Measurements from ENCODE around the gene PAPOLB.

Gene PAPOLB

GRCh38 chr7:4878336-4879335 is 16.8 kb upstream of the PAPOLB start:
- DNase-seq (ENCODE audit: low read depth in 1 of 2, low spot score in 1 of 2), result no peak

DNA sequence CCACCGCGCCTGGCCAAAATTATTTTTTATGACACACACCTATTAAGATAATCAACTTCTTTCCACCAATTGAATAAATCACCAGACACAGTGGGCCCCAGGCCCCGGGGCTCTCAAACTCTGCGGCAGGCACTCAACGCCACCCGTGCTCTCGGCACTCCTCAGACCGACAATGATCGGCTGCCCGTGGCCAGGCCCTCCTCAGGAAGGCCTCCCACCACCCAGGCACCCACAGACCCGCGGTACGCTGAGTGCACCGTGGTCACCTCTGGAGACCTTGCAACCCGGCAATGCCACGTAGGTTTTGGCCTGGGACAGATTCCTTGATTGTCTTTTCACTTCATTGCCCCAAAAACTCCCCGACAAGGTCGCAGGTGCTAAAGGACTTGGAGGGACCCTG is 14.8 kb upstream of the PAPOLB start:
- DNase-seq (ENCODE audit: low read depth in 1 of 2, low spot score in 1 of 2), result no peak

- no peak for DNase-seq (ENCODE audit: low read depth in 1 of 2, low spot score in 1 of 2)
These were observed 13.6 kb upstream of the PAPOLB start for GRCh38 chr7:4875391-4875790.

DNA sequence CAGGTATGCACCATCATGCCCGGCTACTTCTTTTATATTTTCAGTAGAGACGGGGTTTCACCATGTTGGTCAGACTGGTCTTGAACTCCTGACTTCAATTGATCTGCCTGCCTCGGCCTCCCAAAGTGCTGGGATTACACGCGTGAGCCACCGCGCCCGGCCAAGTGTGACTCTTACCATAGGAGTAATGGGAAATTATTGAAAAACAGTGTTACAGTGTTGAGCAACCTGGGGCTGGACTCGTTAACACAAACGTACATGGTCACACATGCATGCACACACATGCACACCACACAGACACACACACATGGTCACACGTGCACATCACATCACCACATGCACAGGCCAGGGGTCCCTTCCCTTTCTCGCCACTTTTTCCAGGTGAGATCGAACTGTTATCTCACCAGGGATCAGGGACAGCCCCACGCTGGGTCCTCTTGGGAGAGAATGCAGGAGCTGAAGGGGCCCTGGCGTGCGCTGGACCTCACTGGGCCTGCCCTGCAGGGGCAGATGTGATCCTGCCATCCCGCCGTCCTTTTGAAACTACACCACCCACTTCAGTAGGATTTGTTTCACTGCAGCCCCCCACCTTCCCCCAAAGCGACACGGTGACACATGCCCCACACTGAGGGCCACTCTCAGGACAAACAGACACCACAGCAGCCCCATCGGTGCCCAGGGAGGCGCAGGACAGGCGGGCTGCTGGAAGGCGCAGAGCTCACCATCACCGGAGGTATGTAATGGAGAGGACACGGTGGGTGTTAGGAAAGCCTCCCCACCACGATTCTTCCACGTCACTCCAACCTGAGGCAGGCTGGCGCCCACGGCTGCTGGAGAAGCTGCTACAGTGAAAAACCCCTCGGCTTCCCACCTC is 11.5 kb upstream of the PAPOLB start:
- no peak for DNase-seq (ENCODE audit: low read depth in 1 of 2, low spot score in 1 of 2)

DNA sequence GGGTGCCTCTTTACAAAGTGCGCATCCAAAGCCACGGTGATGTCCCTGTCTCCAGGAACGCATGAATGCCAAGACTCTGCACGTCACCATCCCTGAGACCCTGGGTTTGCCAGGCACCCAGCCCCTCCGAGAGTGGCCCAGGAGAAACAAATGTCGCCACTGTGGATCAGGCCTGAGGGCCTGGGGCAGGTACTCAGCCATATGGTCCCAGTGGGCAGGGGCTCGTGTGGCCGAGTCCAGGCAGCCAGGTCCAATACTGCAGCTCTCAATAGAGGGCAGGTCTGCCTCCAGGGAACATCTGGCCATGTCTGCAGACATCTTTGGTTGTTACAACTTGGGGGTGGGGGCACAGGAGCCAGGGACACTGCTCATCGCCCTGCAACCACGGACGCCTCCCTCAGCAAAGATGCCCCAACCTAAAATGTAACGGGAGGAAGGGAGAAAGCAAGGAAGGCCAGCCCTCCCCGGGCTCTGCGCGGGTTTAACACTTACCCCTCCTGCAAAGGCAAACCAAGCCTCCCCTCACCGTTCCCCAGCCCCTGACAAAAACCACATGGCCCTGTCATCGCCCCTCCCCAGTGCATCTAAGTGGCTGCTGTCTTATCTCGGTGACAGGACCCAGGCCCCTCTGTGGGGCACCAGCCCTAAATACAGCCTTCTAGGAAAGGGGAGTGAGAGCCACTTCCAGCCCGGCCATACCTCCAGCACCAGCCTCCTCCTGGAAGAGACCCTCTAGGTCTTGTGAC is 10.3 kb upstream of the PAPOLB start:
- no peak for DNase-seq (ENCODE audit: low read depth in 1 of 2, low spot score in 1 of 2)

DNA sequence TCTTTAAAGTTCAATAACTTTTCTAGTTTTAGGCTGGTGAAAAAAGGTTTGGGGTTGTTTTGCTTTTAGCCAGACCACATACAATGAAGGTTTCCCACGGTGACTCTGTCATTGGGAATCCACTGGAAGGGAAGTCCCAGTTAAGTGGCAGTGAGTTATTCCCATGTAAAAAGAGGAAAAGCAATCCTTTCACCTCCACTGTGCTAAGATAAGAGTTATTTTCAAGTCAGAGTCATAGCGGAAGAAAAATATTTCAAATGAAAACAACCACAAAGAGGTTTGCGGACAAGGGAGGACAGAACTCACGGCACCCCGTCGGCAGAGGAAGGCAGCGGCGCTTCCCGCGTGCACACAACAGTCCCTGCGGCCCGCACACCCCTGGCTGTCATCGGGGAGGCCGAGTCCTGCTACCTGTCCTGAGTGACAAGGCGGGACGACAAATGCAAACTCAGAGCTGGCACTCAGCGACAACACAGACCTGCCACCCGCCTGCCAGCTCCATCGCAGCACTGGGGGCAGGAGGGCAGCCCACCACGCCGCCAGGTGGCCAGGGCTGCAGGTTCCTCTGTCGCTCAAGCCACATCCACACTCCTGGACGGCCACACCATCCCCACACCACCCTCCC is 9.3 kb upstream of the PAPOLB start:
- DNase-seq (ENCODE audit: low read depth in 1 of 2, low spot score in 1 of 2), result no peak

GRCh38 chr7:4868493-4868892 is 6.7 kb upstream of the PAPOLB start:
- no peak for DNase-seq (ENCODE audit: low read depth in 1 of 2, low spot score in 1 of 2)

DNA sequence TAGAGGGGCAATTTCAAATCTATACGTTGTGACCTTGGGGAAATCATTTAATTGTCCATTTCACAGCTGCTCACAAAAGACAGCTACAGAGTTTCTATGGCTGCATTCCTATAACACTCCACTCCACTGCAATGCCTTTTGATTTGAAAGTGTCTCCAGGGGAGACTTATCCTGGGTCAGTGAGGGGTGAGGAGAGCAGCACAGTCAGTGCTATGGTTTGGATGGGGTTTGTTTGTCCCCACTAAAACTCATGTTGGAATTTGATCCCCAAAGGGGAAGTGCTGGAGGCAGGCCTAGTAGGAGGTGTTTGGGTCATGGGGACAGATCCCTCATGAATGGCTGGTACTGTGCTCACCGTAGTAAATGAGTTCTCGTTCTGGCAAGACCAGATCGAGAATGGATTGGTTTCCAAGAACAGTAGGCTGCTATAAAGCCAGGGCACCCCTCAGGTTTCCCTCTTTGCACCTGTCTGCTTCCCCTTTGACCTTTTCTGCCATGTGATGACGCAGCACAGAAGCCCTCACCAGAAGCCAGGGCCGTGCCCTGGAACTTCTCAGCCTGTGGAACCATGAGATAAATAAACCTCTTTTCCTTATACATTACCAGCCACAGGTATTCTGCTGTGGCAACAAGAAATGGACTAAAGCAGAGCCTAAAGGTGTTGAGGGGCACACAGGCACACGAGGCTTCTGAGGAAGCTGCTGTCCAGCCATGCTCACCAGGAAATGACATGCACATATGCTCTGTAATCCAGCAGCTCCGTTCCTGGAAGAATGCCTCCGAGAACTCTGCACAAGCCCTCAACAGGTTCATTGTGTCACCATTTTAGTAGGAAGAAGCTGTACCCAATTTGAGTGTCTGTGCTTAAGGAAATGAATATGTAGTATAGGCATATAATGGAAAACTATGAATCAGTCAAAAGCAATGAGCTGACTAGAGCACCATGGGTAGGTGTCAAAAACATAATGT is 5.0 kb upstream of the PAPOLB start:
- DNase-seq (ENCODE audit: low read depth in 1 of 2, low spot score in 1 of 2), result no peak

DNA sequence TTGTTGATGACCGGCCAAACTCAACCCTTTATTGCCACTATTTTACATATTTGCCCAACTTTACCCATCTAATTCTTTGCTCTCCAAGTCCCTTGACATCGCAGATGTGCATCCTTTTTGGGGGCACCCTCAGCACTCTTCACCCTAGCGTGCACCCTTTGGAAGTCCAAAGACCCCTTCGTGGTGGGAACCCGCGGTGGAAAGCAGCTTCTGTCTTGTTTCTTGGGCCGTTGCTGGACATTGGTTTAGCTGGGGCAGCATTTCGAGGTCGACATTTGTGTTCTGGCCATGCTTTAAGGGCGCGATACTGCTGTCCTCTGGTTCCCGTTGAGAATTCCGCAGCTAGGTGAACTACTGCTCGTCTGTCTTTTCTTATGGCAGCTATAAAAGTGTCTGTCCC is 326 bp upstream of the PAPOLB start:
- no peak for DNase-seq (ENCODE audit: low read depth in 1 of 2, low spot score in 1 of 2)

- no peak for DNase-seq (ENCODE audit: low read depth in 1 of 2, low spot score in 1 of 2)
These were observed 603 bp downstream of the PAPOLB start for GRCh38 chr7:4861227-4861626.

DNA sequence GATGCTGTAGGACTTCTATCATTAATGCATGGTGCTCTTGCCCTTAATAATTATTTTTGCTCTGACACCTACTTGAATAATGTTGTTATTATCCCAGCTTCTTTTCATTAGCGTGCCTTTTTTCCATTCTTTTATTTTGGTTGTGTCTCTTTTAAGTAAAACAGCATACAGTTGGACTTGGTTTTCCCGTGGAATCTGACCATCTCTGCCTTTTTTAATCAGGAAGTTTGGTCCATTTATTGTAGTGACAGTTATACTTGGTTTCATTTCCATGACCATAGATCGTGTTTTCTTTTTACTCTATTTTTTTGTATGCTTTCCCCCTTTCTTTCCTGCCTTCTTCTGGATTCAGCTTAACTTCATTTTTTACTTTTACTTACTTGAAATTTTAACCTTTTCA is 4.6 kb downstream of the PAPOLB start:
- no peak for DNase-seq (ENCODE audit: low read depth in 1 of 2, low spot score in 1 of 2)

GRCh38 chr7:4856336-4857057 is 5.3 kb downstream of the PAPOLB start:
- no peak for DNase-seq (ENCODE audit: low read depth in 1 of 2, low spot score in 1 of 2)

- DNase-seq (ENCODE audit: low read depth in 1 of 2, low spot score in 1 of 2), result no peak
These were observed 6.9 kb downstream of the PAPOLB start for GRCh38 chr7:4854916-4855315.

- DNase-seq (ENCODE audit: low read depth in 1 of 2, low spot score in 1 of 2), result no peak
These were observed 10.1 kb downstream of the PAPOLB start for GRCh38 chr7:4851459-4852422.

DNA sequence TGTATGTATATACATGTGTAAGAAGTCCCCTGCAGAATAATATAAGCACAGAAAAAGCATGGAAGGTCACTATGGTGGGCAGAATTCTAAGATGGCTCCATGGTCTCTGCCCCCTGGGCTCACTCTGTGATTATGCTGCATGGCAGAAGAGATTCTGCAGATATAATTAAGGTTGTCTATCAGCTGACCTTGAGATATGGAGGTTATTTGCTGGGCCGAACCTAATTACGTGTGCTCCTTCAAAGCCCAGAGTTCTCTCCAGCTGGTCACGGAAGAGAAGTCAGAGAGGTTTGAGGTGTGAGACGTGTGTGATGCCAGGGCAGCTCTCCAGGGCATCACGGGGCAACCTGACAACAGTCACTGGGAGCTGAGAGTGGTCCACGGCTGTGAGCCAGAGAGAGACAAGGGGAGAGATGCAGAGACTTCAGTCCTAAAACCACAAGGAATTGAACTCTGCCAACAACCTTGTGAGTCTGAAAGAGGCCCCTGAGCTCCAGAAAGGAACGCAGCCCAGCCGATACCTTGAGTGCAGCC is 11.5 kb downstream of the PAPOLB start:
- no peak for DNase-seq (ENCODE audit: low read depth in 1 of 2, low spot score in 1 of 2)

- DNase-seq (ENCODE audit: low read depth in 1 of 2, low spot score in 1 of 2), result no peak
These were observed 12.4 kb downstream of the PAPOLB start for GRCh38 chr7:4849390-4849789.

DNA sequence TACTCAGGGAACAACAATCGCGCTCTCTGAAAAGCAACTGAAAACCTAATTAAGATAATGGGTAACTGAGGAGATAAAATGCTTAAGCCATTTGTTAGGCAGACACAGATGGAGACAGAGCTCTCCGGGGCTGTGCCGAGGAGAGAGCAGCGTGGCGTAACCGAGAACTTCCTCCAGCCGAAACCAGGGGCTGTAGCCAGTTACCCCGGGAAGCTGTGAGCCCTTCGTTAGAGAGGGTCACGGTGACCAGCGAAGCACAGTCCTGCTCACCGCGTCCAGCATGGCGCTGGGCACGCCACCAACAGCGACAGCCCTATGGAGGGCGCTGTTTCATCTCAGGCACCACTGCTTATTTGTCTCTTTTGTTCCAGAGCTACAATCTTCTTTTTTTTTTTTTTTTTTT is 16.1 kb downstream of the PAPOLB start:
- DNase-seq (ENCODE audit: low read depth in 1 of 2, low spot score in 1 of 2), result no peak
